Mucosa of stomach (tissue), 1 donor: ENCODE results near the gene MYL12A.
"Not testable (repeated sequence)": the region's sequence is repeated elsewhere in the genome, so short reads cannot be mapped to it uniquely, and the experiment has no call there.

Experiments used
- H3K27me3 ChIP-seq: one replicate; pipeline ENCODE4 v1.7.0; 2013; ENCODE audit warnings: mild to moderate bottlenecking, low read length; ENCODE audit not compliant: control insufficient read depth, insufficient read depth
- H3K36me3 ChIP-seq: one replicate; pipeline ENCODE4 v1.7.0; 2013; ENCODE audit warnings: low read length; ENCODE audit not compliant: control insufficient read depth, insufficient read depth
- H3K4me1 ChIP-seq: one replicate; pipeline ENCODE4 v1.7.0; 2013; ENCODE audit warnings: mild to moderate bottlenecking, low read length; ENCODE audit not compliant: control insufficient read depth, insufficient read depth
- H3K4me3 ChIP-seq: one replicate; pipeline ENCODE4 v1.7.0; 2013; ENCODE audit warnings: low read length
- H3K9ac ChIP-seq: one replicate; pipeline ENCODE4 v1.7.0; 2013; ENCODE audit warnings: mild to moderate bottlenecking, low read length, moderate library complexity
- H3K9me3 ChIP-seq: one replicate; pipeline ENCODE4 v1.7.0; 2013; ENCODE audit warnings: mild to moderate bottlenecking, low read length, moderate library complexity; ENCODE audit not compliant: control insufficient read depth
- donor health status: Pancreatic carcinoma.

Gene MYL12A

GRCh38 chr18:3261373-3262233 lies 14.0 kb downstream of the MYL12A start, which contains the start of gene MYL12B:
Gene MYL12B (plus strand): TSS chr18:3262133. CDS start chr18:3272899, 10,766 bp downstream.
- no peaks in the 10 kb centered on the region for H3K27me3 ChIP-seq
- H3K4me1 ChIP-seq, result peaks cover 35% of the 10 kb centered on the region
- H3K36me3 ChIP-seq, result peaks cover 13% of the 10 kb centered on the region
- no peaks in the 10 kb centered on the region for H3K9me3 ChIP-seq
- H3K9ac ChIP-seq, result peak within 1 kb of the TSS; percentile 97
- H3K4me3 ChIP-seq, result peak within 1 kb of the TSS; percentile 74

- Histone ChIP-seq H3K9me3 (no peaks in the 10 kb centered on the region), H3K4me1 (peaks cover 31% of the 10 kb centered on the region)
Measured at GRCh38 chr18:3262234-3263131, 14.9 kb downstream of the MYL12A start.

GRCh38 chr18:3263132-3263700 lies 15.6 kb downstream of the MYL12A start:
- peaks cover 5% of the 10 kb centered on the region for H3K36me3 ChIP-seq
- peak overlapping the region; percentile 74 for H3K4me3 ChIP-seq
- H3K27me3 ChIP-seq, result no peaks in the 10 kb centered on the region
- peak overlapping the region; percentile 97 for H3K9ac ChIP-seq
- no peaks in the 10 kb centered on the region for H3K9me3 ChIP-seq
- H3K4me1 ChIP-seq, result peaks cover 30% of the 10 kb centered on the region

More at GRCh38 chr18:3262234-3263131, 14.9 kb downstream of the MYL12A start:
- H3K36me3 ChIP-seq, result peaks cover 9% of the 10 kb centered on the region
- peak overlapping the region; percentile 74 for H3K4me3 ChIP-seq
- H3K27me3 ChIP-seq, result no peaks in the 10 kb centered on the region
- peak overlapping the region; percentile 97 for H3K9ac ChIP-seq

- H3K9ac ChIP-seq, result no peak overlapping the region
- peaks cover 36% of the 10 kb centered on the region for H3K4me1 ChIP-seq
- no peak overlapping the region for H3K4me3 ChIP-seq
- H3K27me3 ChIP-seq, result no peaks in the 10 kb centered on the region
- no peaks in the 10 kb centered on the region for H3K36me3 ChIP-seq
- H3K9me3 ChIP-seq, result no peaks in the 10 kb centered on the region
Measured at GRCh38 chr18:3264362-3264761, 16.8 kb downstream of the MYL12A start.

- Histone ChIP-seq H3K36me3 (no peaks in the 10 kb centered on the region), H3K9ac (no peak overlapping the region), H3K4me3 (no peak overlapping the region), H3K9me3 (no peaks in the 10 kb centered on the region), H3K27me3 (no peaks in the 10 kb centered on the region), H3K4me1 (peaks cover 31% of the 10 kb centered on the region)
Measured at GRCh38 chr18:3265564-3266033, 18.0 kb downstream of the MYL12A start.

GRCh38 chr18:3266062-3266608 lies 18.5 kb downstream of the MYL12A start:
- no peak overlapping the region for H3K9ac ChIP-seq
- no peaks in the 10 kb centered on the region for H3K9me3 ChIP-seq
- H3K4me1 ChIP-seq, result peaks cover 31% of the 10 kb centered on the region
- H3K36me3 ChIP-seq, result no peaks in the 10 kb centered on the region
- H3K27me3 ChIP-seq, result no peaks in the 10 kb centered on the region
- no peak overlapping the region for H3K4me3 ChIP-seq

- Histone ChIP-seq H3K27me3 (no peaks in the 10 kb centered on the region), H3K36me3 (no peaks in the 10 kb centered on the region), H3K4me3 (no peak overlapping the region), H3K9ac (no peak overlapping the region), H3K9me3 (no peaks in the 10 kb centered on the region), H3K4me1 (peaks cover 31% of the 10 kb centered on the region)
Measured at GRCh38 chr18:3268306-3268705, 20.7 kb downstream of the MYL12A start.

- no peaks in the 10 kb centered on the region for H3K27me3 ChIP-seq
- no peak overlapping the region for H3K9ac ChIP-seq
- no peaks in the 10 kb centered on the region for H3K9me3 ChIP-seq
- peaks cover 25% of the 10 kb centered on the region for H3K4me1 ChIP-seq
- no peak overlapping the region for H3K4me3 ChIP-seq
- no peaks in the 10 kb centered on the region for H3K36me3 ChIP-seq
Measured at GRCh38 chr18:3269241-3269913, 21.8 kb downstream of the MYL12A start.

GRCh38 chr18:3269914-3270299 lies 22.3 kb downstream of the MYL12A start:
- H3K36me3 ChIP-seq, result no peaks in the 10 kb centered on the region
- no peaks in the 10 kb centered on the region for H3K9me3 ChIP-seq
- H3K27me3 ChIP-seq, result no peaks in the 10 kb centered on the region
- H3K9ac ChIP-seq, result no peak overlapping the region
- H3K4me1 ChIP-seq, result peaks cover 25% of the 10 kb centered on the region
- no peak overlapping the region for H3K4me3 ChIP-seq

- Histone ChIP-seq H3K27me3 (no peaks in the 10 kb centered on the region), H3K9ac (no peak overlapping the region), H3K9me3 (no peaks in the 10 kb centered on the region), H3K36me3 (no peaks in the 10 kb centered on the region), H3K4me3 (no peak overlapping the region), H3K4me1 (peaks cover 11% of the 10 kb centered on the region)
Measured at GRCh38 chr18:3273042-3273441, 25.4 kb downstream of the MYL12A start.

- H3K9me3 ChIP-seq, H3K27me3 ChIP-seq, H3K9ac ChIP-seq, H3K36me3 ChIP-seq, H3K4me1 ChIP-seq, H3K4me3 ChIP-seq: not testable (repeated sequence)
Measured at GRCh38 chr18:3277643-3278213, 30.1 kb downstream of the MYL12A start.
